ENCODE measurements around the gene ZCRB1. TPM values are rescaled to one million over a fixed set of nuclear protein-coding genes. Genes with fewer than 3 reads are reported as not detected.

ZCRB1 gene
- total and polyA plus RNA-seq, 4 donors = 9.8 to 66.3 (median 16.4) TPM

- H3K4me1 ChIP-seq (ENCODE audit: control insufficient read depth in 4 of 4, insufficient read depth in 4 of 4, low read length in 3 of 4) = peaks cover 6 to 31% (median 20%) of the 10 kb centered on the region in 4 donors
- no peaks in the 10 kb centered on the region for H3K27me3 ChIP-seq (ENCODE audit: control insufficient read depth in 4 of 4, insufficient read depth in 4 of 4, low read length in 3 of 4)
- H3K27ac ChIP-seq (ENCODE audit: low read depth in 1 of 2, low read length in 2 of 2) = peak overlapping the region; percentile 50 to 73
- H3K4me3 ChIP-seq (ENCODE audit: low read depth in 1 of 3, low read length in 3 of 3) = peak overlapping the region; percentile 96 to 98 (median 97)
- no peak for DNase-seq (ENCODE audit: low spot score)
- H3K9me3 ChIP-seq (ENCODE audit: control insufficient read depth in 4 of 4, low read length in 3 of 4) = no peaks in the 10 kb centered on the region
- no peak for TF ChIP-seq MAX (IDR thresholded peaks at IDR 0.05)
- TF ChIP-seq FOXA1 (IDR thresholded peaks at IDR 0.05) = no peak
- no peak for TF ChIP-seq REST (IDR thresholded peaks at IDR 0.05)
- 42% methylated on average over 7 of the region's 7 CpGs for WGBS
- peak overlapping the region; percentile 70 to 87 for H3K9ac ChIP-seq (ENCODE audit: low read depth in 1 of 2, low read length in 2 of 2)
- peaks cover 0 to 10% (median 6%) of the 10 kb centered on the region in 4 donors for H3K36me3 ChIP-seq (ENCODE audit: control insufficient read depth in 4 of 4, insufficient read depth in 3 of 4, low read depth in 1 of 4, low read length in 3 of 4)
These were observed 605 bp downstream of the ZCRB1 start for GRCh38 chr12:42325326-42325652.

GRCh38 chr12:42323856-42324255 lies 2.0 kb downstream of the ZCRB1 start:
- Histone ChIP-seq H3K27me3 (ENCODE audit: control insufficient read depth in 4 of 4, insufficient read depth in 4 of 4, low read length in 3 of 4) (no peaks in the 10 kb centered on the region), H3K36me3 (ENCODE audit: control insufficient read depth in 4 of 4, insufficient read depth in 3 of 4, low read depth in 1 of 4, low read length in 3 of 4) (peaks cover 0 to 14% (median 6%) of the 10 kb centered on the region in 4 donors), H3K9me3 (ENCODE audit: control insufficient read depth in 4 of 4, low read length in 3 of 4) (no peaks in the 10 kb centered on the region), H3K9ac (ENCODE audit: low read depth in 1 of 2, low read length in 2 of 2) (no peak overlapping the region), H3K4me1 (ENCODE audit: control insufficient read depth in 4 of 4, insufficient read depth in 4 of 4, low read length in 3 of 4) (peaks cover 4 to 28% (median 19%) of the 10 kb centered on the region in 4 donors), H3K27ac (ENCODE audit: low read depth in 1 of 2, low read length in 2 of 2) (no peak overlapping the region), H3K4me3 (ENCODE audit: low read depth in 1 of 3, low read length in 3 of 3) (no peak overlapping the region)
- 53% methylated on average over 6 of the region's 6 CpGs for WGBS
- no peak for DNase-seq (ENCODE audit: low spot score)
- no peak for TF ChIP-seq YY1 (IDR thresholded peaks at IDR 0.05)
- TF ChIP-seq SP1 (IDR thresholded peaks at IDR 0.05) = no peak
- no peak for TF ChIP-seq HNF4A (conservative IDR thresholded peaks at IDR 0.05)
- no peak for TF ChIP-seq RXRA (IDR thresholded peaks at IDR 0.05)
- no peak for TF ChIP-seq JUND (IDR thresholded peaks at IDR 0.05)
- TF ChIP-seq TAF1 (conservative IDR thresholded peaks at IDR 0.05) = no peak
- TF ChIP-seq RAD21 (IDR thresholded peaks at IDR 0.05) = no peak
- no peak for TF ChIP-seq CTCF (IDR thresholded peaks at IDR 0.05; ENCODE audit: low read depth, low read length, missing input control)
- no peak for TF ChIP-seq NR2F2 (IDR thresholded peaks at IDR 0.05)
- TF ChIP-seq FOXA1 (IDR thresholded peaks at IDR 0.05) = no peak
- TF ChIP-seq REST (IDR thresholded peaks at IDR 0.05) = no peak
- TF ChIP-seq ZBTB33 (IDR thresholded peaks at IDR 0.05) = no peak
- TF ChIP-seq HNF4G (IDR thresholded peaks at IDR 0.05) = no peak
